ENCODE results near the gene PPA1.
"Not testable (repeated sequence)": the region's sequence is repeated elsewhere in the genome, so short reads cannot be mapped to it uniquely, and the experiment has no call there.

The PPA1 gene

DNA sequence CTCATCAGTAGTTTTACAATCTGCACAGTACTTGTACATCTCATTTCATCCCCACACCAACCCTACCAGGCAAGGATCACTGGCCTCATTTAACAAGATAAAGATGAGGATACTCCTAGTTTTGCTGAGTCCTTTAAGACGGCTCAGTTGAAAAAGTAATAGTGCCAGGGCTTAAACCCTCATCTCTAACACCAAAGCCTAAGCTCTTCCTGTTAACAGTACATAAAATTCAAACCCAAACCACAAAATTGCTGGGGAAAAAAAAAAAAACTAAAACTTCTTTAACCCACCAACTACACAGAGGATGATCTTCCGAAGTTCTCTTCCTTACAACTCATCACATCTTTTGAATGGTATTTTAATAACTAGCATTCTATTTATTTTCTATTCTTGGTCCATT lies 64.2 kb downstream of the PPA1 start:
- DNase-seq: no peak

DNA sequence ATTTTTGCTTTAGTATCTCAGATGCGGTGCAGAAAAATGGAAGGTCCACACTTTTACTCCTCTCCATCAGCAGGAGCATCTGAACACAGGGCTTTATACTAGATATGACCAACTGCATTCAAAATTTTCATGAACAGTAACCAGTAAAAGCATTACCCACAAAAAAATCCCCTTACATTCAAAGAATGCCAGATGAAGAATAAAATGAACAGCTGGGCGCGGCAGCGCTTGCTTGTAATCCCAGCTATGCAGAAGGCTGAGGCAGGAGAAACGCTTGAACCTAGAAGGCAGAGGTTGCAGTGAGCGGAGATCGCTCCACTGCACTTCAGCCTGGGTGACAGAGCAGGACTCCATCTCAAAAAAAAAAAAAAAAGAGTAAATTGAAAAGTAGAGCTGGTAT lies 66.0 kb downstream of the PPA1 start:
- DNase-seq: no peak

GRCh38 chr10:70166394-70166793 lies 66.8 kb downstream of the PPA1 start:
- no peak for DNase-seq

- DNase-seq: no peak
These were observed 69.1 kb downstream of the PPA1 start for GRCh38 chr10:70164163-70164562.

DNA sequence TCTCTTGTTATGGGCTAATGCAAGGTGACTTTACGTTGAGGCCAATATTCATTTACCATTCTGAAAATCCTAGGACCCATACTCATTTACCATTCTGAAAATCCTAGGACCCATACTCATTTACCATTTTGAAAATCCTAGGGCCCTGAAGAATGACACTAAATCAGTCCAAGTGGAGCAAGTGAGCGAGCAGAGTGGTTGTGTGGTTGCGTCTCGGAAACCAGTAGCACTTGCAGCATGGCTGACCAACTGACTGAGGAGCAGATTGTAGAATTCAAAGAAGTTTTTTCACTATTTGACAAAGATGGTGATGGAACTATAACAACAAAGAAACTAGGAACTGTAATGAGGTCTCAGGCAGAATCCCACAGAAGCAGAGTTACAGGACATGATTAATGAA lies 69.8 kb downstream of the PPA1 start:
- DNase-seq: no peak

- no peak for DNase-seq
These were observed 70.4 kb downstream of the PPA1 start for GRCh38 chr10:70162892-70163201.

DNA sequence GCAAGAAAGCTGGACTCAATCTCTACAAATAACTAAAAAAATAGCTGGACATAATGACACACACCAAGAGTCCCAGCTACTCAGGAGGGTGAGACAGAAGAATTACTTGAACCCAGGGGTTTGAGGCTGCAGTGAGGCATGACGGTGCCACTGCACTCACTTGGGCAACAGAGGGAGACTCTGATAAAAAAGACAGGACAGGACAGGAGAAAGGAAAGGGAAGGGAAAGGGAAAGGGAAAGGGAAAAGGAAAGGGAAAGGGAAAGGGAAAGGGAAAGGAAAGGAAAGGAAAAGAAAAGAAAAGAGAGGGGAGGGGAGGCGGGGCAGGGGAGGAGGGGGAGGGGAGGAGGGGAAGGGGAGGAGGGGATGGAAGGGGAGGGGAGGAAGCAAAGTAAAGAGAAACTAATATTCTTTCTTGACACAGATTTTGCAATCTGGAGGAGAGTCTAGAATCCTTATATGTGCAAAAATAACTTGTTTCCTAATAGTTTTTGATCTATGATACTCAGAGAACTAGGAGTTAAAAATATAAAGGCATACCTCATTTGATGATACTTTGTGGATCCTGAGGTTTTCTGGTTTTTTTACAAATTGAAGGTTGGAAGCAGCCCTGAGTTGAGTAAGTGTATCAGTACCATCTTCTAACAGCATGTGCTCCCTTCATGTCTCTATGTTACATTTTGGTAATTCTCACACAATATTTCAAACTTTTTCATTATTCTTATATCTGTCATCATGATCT lies 70.9 kb downstream of the PPA1 start:
- DNase-seq: no peak

GRCh38 chr10:70160798-70161197 lies 72.4 kb downstream of the PPA1 start:
- DNase-seq: no peak

- DNase-seq: not testable (repeated sequence)
These were observed 73.9 kb downstream of the PPA1 start for GRCh38 chr10:70159366-70159765.

DNA sequence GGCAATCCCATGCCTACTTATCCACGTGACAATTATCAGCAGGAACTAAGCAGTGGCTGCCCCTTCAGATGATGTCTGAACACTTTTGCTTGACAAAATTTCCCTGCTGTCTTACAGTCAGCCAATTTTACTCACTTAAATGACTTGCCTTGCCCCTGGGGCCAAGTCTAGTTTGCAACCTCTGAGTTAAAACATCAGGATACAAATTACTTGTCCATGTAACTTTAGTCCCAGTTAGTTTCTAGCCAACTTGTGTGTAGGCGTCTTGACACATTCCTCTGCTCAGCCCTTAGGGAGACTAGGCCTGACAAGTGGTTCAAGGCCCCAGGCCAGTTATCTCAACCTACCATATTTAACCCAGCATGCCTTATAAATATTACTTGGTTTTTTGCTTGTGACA lies 75.1 kb downstream of the PPA1 start:
- DNase-seq: no peak

DNA sequence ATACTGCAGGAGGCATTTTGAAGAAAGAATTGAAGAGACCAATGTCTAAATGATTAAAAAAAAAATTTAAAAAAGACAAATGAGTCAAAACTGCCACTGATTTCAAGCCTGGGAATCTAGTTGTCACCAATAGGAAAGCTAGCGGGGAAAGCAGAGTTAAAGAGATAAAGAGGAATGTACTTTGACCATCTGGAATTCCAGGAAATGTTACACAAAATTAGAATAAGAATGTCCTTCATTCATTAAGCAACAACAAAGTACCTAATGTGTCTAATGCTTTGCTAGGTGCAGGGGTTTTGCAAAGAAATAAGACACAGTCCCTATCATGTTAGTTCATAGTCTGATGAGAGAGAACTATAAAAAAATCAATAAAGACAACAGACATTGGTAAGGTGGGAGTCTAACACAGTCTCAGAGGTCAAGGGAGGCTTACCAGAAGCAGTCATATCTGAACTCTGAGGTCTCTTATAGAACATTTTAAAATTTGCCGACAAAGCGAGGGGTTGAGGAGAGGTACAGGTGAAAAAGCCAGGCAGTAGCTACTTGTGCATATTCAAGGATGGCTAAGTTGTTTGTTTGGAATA lies 77.9 kb downstream of the PPA1 start:
- no peak for DNase-seq
